Liver (tissue), 9 donors: ENCODE measurements around the gene ACIN1. TPM values are rescaled to one million over a fixed set of nuclear protein-coding genes. Genes with fewer than 3 reads are reported as not detected.
A peak's percentile ranks its signal among the peaks of the same experiment; 100 is the strongest.
"Not testable (repeated sequence)": the region's sequence is repeated elsewhere in the genome, so short reads cannot be mapped to it uniquely, and the experiment has no call there.

Source experiments
- DNase-seq: peaks from one replicate; pipeline ENCODE4 v3.0.0-alpha.2; 2017; ENCODE audit warnings: low spot score
- H3K27ac ChIP-seq, 2 donors: one replicate each; pipeline ENCODE4 v1.7.0; 2013; ENCODE audit warnings: inconsistent platforms in 2 of 2, low read length in 2 of 2, control low read depth in 1 of 2, low read depth in 1 of 2, mild to moderate bottlenecking in 1 of 2
- H3K27me3 ChIP-seq, 4 donors: one replicate each; pipeline versions ENCODE4 v1.6.1 to v1.7.0; 2013; ENCODE audit warnings: low read length in 3 of 4, inconsistent platforms in 1 of 4, mild to moderate bottlenecking in 1 of 4, moderate library complexity in 1 of 4; ENCODE audit not compliant: control insufficient read depth in 4 of 4, insufficient read depth in 4 of 4
- H3K36me3 ChIP-seq, 4 donors: one replicate each; pipeline versions ENCODE4 v1.6.1 to v1.7.0; 2013; ENCODE audit warnings: low read length in 3 of 4, mild to moderate bottlenecking in 3 of 4, low read depth in 1 of 4, moderate library complexity in 1 of 4; ENCODE audit not compliant: control insufficient read depth in 4 of 4, insufficient read depth in 3 of 4
- H3K4me1 ChIP-seq, 4 donors: one replicate each; pipeline versions ENCODE4 v1.6.1 to v1.7.0; 2013; ENCODE audit warnings: low read length in 3 of 4, mild to moderate bottlenecking in 3 of 4, moderate library complexity in 1 of 4; ENCODE audit not compliant: control insufficient read depth in 4 of 4, insufficient read depth in 4 of 4
- H3K4me3 ChIP-seq, 3 donors: one replicate each; pipeline versions ENCODE4 v1.6.1 to v1.7.0; 2013; ENCODE audit warnings: low read length in 3 of 3, control low read depth in 1 of 3, low read depth in 1 of 3, mild to moderate bottlenecking in 1 of 3
- H3K9ac ChIP-seq, 2 donors: one replicate each; pipeline ENCODE4 v1.7.0; 2013; ENCODE audit warnings: low read length in 2 of 2, mild to moderate bottlenecking in 2 of 2, moderate library complexity in 2 of 2, control low read depth in 1 of 2, low read depth in 1 of 2
- H3K9me3 ChIP-seq, 4 donors: one replicate each; pipeline versions ENCODE4 v1.6.1 to v1.7.0; 2013; ENCODE audit warnings: low read length in 3 of 4; ENCODE audit not compliant: control insufficient read depth in 4 of 4
- GABPA ChIP-seq, 2 donors: IDR thresholded peaks in 1 of 2; conservative IDR thresholded peaks in 1 of 2; 2 replicates each; pipeline ENCODE4 v1.6.1; 2016; ENCODE audit warnings: antibody characterized with exemption in 2 of 2, mild to moderate bottlenecking in 1 of 2, moderate library complexity in 1 of 2
- HNF4G ChIP-seq: IDR thresholded peaks from 2 replicates; pipeline ENCODE4 v1.6.1; 2016; ENCODE audit warnings: antibody characterized with exemption
- JUND ChIP-seq, 2 donors: IDR thresholded peaks; 2 replicates each; pipeline ENCODE4 v1.6.1; 2016; ENCODE audit warnings: antibody characterized with exemption in 2 of 2
- NR2F2 ChIP-seq: IDR thresholded peaks from 2 replicates; pipeline ENCODE4 v1.6.1; 2016; ENCODE audit warnings: antibody characterized with exemption
- REST ChIP-seq: IDR thresholded peaks from 2 replicates; pipeline ENCODE4 v1.6.1; 2016; ENCODE audit warnings: antibody characterized with exemption, mild to moderate bottlenecking
- SP1 ChIP-seq: IDR thresholded peaks from 2 replicates; pipeline ENCODE4 v1.6.1; 2018; ENCODE audit warnings: antibody characterized with exemption, mild to moderate bottlenecking
- WGBS: extraction: QIAGEN DNeasy Blood & Tissue Kit; methylation state at CpG from one replicate; pipeline ENCODE4 v1.1.7; 2013; 5-methylcytosine and 5-hydroxymethylcytosine counted together
- polyA plus RNA-seq, 2 donors: library from polyadenylated mRNA; stranded (reverse) in 1 of 2; unstranded in 1 of 2; fragments of 200-250 nt in 1 of 2; fragments of >200 nt in 1 of 2; fragmentation: Nextera tagmentation in 1 of 2; extraction: Ambion mirVana in 1 of 2; gene quantifications; one replicate each; pipeline versions ENCODE4 v1.2.1 to v1.2.3, GENCODE V29; 2013 to 2015
- total RNA-seq, 2 donors: library from RNA; depleted of rRNA; stranded (reverse); fragments of >200 nt; gene quantifications; one replicate each; pipeline ENCODE4 v1.2.3, GENCODE V29; 2014
- TF ChIP-seq, protein P1 (sequence below): IDR thresholded peaks from 2 replicates; pipeline ENCODE4 v1.6.1; 2016; ENCODE audit warnings: antibody characterized with exemption
- donor health status: healthy.
- donor health status: healthy.
- donor health status: healthy.
- donor health status: healthy.
- donor health status: healthy.

ACIN1 gene
- total and polyA plus RNA-seq, 4 donors: 8.1 to 50.6 (median 37.1) TPM

GRCh38 chr14:23015618-23016017, 79.3 kb downstream of the ACIN1 start:
- no peaks in the 10 kb centered on the region for H3K4me1 ChIP-seq
- no peak overlapping the region for H3K4me3 ChIP-seq
- DNase-seq: no peak
- no peaks in the 10 kb centered on the region for H3K9me3 ChIP-seq
- no peaks in the 10 kb centered on the region for H3K27me3 ChIP-seq
- H3K9ac ChIP-seq: no peak overlapping the region
- H3K27ac ChIP-seq: no peak overlapping the region
- no peaks in the 10 kb centered on the region for H3K36me3 ChIP-seq
- TF ChIP-seq JUND (IDR thresholded peaks at IDR 0.05): no peak
- 81% methylated on average over 4 of the region's 4 CpGs for WGBS

GRCh38 chr14:23013749-23014054, 81.2 kb downstream of the ACIN1 start:
- not testable (repeated sequence) for DNase-seq, H3K9ac ChIP-seq
- WGBS: 92% methylated on average over 5 of the region's 5 CpGs

GRCh38 chr14:23013054-23013748, 81.7 kb downstream of the ACIN1 start:
- DNase-seq: no peak
- Histone ChIP-seq H3K4me3 (no peak overlapping the region), H3K4me1 (peaks cover 1 to 5% (median 2%) of the 10 kb centered on the region in 4 donors), H3K9me3 (no peaks in the 10 kb centered on the region), H3K36me3 (no peaks in the 10 kb centered on the region), H3K27ac (no peak overlapping the region), H3K27me3 (no peaks in the 10 kb centered on the region), H3K9ac (no peak overlapping the region)
- TF ChIP-seq NR2F2: no peak
- TF ChIP-seq HNF4G: no peak
- no peak for TF ChIP-seq REST
- TF ChIP-seq, protein P1, sequence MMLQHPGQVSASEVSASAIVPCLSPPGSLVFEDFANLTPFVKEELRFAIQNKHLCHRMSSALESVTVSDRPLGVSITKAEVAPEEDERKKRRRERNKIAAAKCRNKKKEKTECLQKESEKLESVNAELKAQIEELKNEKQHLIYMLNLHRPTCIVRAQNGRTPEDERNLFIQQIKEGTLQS: no peak
- 82% methylated on average over 6 of the region's 6 CpGs for WGBS

More at GRCh38 chr14:23013749-23014054, 81.2 kb downstream of the ACIN1 start:
- not testable (repeated sequence) for H3K4me3 ChIP-seq, H3K9me3 ChIP-seq, H3K27me3 ChIP-seq, H3K36me3 ChIP-seq, H3K27ac ChIP-seq, H3K4me1 ChIP-seq

GRCh38 chr14:23009939-23010726, 84.8 kb downstream of the ACIN1 start, which contains the start of gene C14orf93:
C14orf93 (minus strand) TSS chr14:23010143; CDS start chr14:22999023, 11,120 bp downstream.
- WGBS: 2% methylated on average over 40 of the region's 40 CpGs
- Histone ChIP-seq H3K36me3 (no peaks in the 10 kb centered on the region), H3K4me1 (peaks cover 3 to 14% (median 7%) of the 10 kb centered on the region in 4 donors), H3K27me3 (no peaks in the 10 kb centered on the region), H3K9me3 (no peaks in the 10 kb centered on the region), H3K27ac (peak within 1 kb of the TSS; percentile 69 to 80), H3K9ac (peak within 1 kb of the TSS in 1 of 2 donors; percentile 79), H3K4me3 (peak within 1 kb of the TSS; percentile 65 to 83 (median 70))
- TF ChIP-seq GABPA (IDR thresholded peaks at IDR 0.05 in 1 of 2, conservative IDR thresholded peaks at IDR 0.05 in 1 of 2) (no peak), SP1 (peak; percentile 6)
- peak; percentile 88 for DNase-seq
